Loucy (cell line): ENCODE data around the gene TMEM200A.

Experiments
- H2AFZ ChIP-seq: fragments of 200-600 bp; sonication (generic); 2 replicates; pipeline ENCODE4 v1.6.0; 2016; ENCODE audit warnings: antibody characterized with exemption, mild to moderate bottlenecking, low read length, moderate library complexity
- H3F3A ChIP-seq: fragments of 200-600 bp; 2 replicates; pipeline ENCODE4 v1.6.0; 2016; ENCODE audit warnings: antibody characterized with exemption, low read depth, mild to moderate bottlenecking
- H3K27me3 ChIP-seq: fragments of 200-600 bp; sonication (generic); 2 replicates; pipeline ENCODE4 v1.6.1; 2014; ENCODE audit warnings: low read length, mild to moderate bottlenecking; ENCODE audit not compliant: insufficient read depth, poor library complexity, severe bottlenecking
- H3K36me3 ChIP-seq: fragments of 200-600 bp; sonication (generic); 2 replicates; pipeline ENCODE4 v1.6.1; 2016; ENCODE audit warnings: low read length; ENCODE audit not compliant: insufficient read depth
- H3K4me1 ChIP-seq: fragments of 200-600 bp; sonication (generic); 2 replicates; pipeline ENCODE4 v1.5.1; 2014; ENCODE audit warnings: low read length, mild to moderate bottlenecking; ENCODE audit not compliant: insufficient read depth, poor library complexity, severe bottlenecking
- H3K4me2 ChIP-seq: fragments of 200-600 bp; sonication (generic); 2 replicates; pipeline ENCODE4 v1.6.0; 2014; ENCODE audit warnings: antibody characterized with exemption, low read length, low read depth, mild to moderate bottlenecking; ENCODE audit not compliant: poor library complexity, severe bottlenecking
- H3K4me3 ChIP-seq: fragments of 200-600 bp; sonication (generic); 2 replicates; pipeline ENCODE4 v1.5.1; 2014; ENCODE audit warnings: low read length, mild to moderate bottlenecking, mixed read lengths; ENCODE audit not compliant: poor library complexity, severe bottlenecking
- H3K79me2 ChIP-seq: fragments of 200-600 bp; sonication (generic); 2 replicates; pipeline ENCODE4 v1.6.1; 2014; ENCODE audit warnings: low read length; ENCODE audit not compliant: insufficient read depth
- H3K9ac ChIP-seq: fragments of 200-600 bp; sonication (generic); 2 replicates; pipeline ENCODE4 v1.6.0; 2014; ENCODE audit warnings: mild to moderate bottlenecking, low read depth, low read length, moderate library complexity; ENCODE audit not compliant: poor library complexity, severe bottlenecking
- H3K9me2 ChIP-seq: fragments of 200-600 bp; sonication (generic); replicated peaks from 2 replicates; pipeline ENCODE4 v1.6.1; 2016; ENCODE audit warnings: low read depth, low read length, mixed read lengths
- H3K9me3 ChIP-seq: fragments of 200-600 bp; sonication (generic); 2 replicates; pipeline ENCODE4 v1.6.1; 2014; ENCODE audit warnings: mild to moderate bottlenecking, antibody characterized with exemption, low read length, low read depth; ENCODE audit not compliant: insufficient read depth
- H4K20me1 ChIP-seq: fragments of 200-600 bp; sonication (generic); 2 replicates; pipeline ENCODE4 v1.6.0; 2014; ENCODE audit warnings: antibody characterized with exemption, low read length, mild to moderate bottlenecking; ENCODE audit not compliant: insufficient read depth, poor library complexity, severe bottlenecking
- CTCF ChIP-seq: fragments of 200-600 bp; sonication (generic); conservative IDR thresholded peaks from 2 replicates; pipeline ENCODE4 v1.5.1; 2014; ENCODE audit warnings: mild to moderate bottlenecking, antibody characterized with exemption, low read length
- EZH2phosphoT487 ChIP-seq: fragments of 200-600 bp; IDR thresholded peaks from 2 replicates; pipeline ENCODE4 v1.6.1; 2018; ENCODE audit warnings: antibody characterized with exemption, mild to moderate bottlenecking, moderate library complexity, borderline replicate concordance

Gene TMEM200A

GRCh38 chr6:130390890-130391289 lies 25.1 kb downstream of the TMEM200A start:
- no peak overlapping the region for H3K4me2 ChIP-seq
- H3K9ac ChIP-seq = no peak overlapping the region
- no peaks in the 10 kb centered on the region for H3F3A ChIP-seq
- TF ChIP-seq EZH2phosphoT487 (no peak), CTCF (no peak)
- no peaks in the 10 kb centered on the region for H3K9me3 ChIP-seq
- no peaks in the 10 kb centered on the region for H3K36me3 ChIP-seq
- H3K9me2 ChIP-seq = no peaks in the 10 kb centered on the region
- H3K4me3 ChIP-seq = no peak overlapping the region
- no peak overlapping the region for H2AFZ ChIP-seq
- H3K79me2 ChIP-seq = no peaks in the 10 kb centered on the region
- H3K27me3 ChIP-seq = no peaks in the 10 kb centered on the region
- H3K4me1 ChIP-seq = no peaks in the 10 kb centered on the region
- H4K20me1 ChIP-seq = no peaks in the 10 kb centered on the region

- TF ChIP-seq CTCF (no peak), EZH2phosphoT487 (no peak)
- no peak overlapping the region for H3K4me2 ChIP-seq
- H3K4me3 ChIP-seq = no peak overlapping the region
- no peaks in the 10 kb centered on the region for H3F3A ChIP-seq
- H3K4me1 ChIP-seq = no peaks in the 10 kb centered on the region
- H3K79me2 ChIP-seq = no peaks in the 10 kb centered on the region
- H2AFZ ChIP-seq = no peak overlapping the region
- H3K9me3 ChIP-seq = no peaks in the 10 kb centered on the region
- no peaks in the 10 kb centered on the region for H4K20me1 ChIP-seq
- H3K27me3 ChIP-seq = no peaks in the 10 kb centered on the region
- H3K36me3 ChIP-seq = no peaks in the 10 kb centered on the region
- no peak overlapping the region for H3K9ac ChIP-seq
- no peaks in the 10 kb centered on the region for H3K9me2 ChIP-seq
These were observed 27.5 kb downstream of the TMEM200A start for GRCh38 chr6:130393306-130393705.

- Histone ChIP-seq H3K9ac (no peak overlapping the region), H2AFZ (no peak overlapping the region), H3F3A (no peaks in the 10 kb centered on the region), H3K4me1 (no peaks in the 10 kb centered on the region), H3K4me2 (no peak overlapping the region), H3K9me2 (no peaks in the 10 kb centered on the region), H3K4me3 (no peak overlapping the region), H4K20me1 (no peaks in the 10 kb centered on the region), H3K27me3 (no peaks in the 10 kb centered on the region), H3K36me3 (no peaks in the 10 kb centered on the region), H3K9me3 (no peaks in the 10 kb centered on the region), H3K79me2 (no peaks in the 10 kb centered on the region)
- TF ChIP-seq EZH2phosphoT487 (no peak), CTCF (no peak)
These were observed 28.4 kb downstream of the TMEM200A start for GRCh38 chr6:130394246-130394645.
